OCI-M2 (cell line): ENCODE data around the gene AASDHPPT.

ENCODE experiments used
- DNase-seq: peaks from one replicate; lab custom pipeline; 2025; ENCODE audit not compliant: unreplicated experiment; lab: John Stamatoyannopoulos, UW

AASDHPPT gene

GRCh38 chr11:106082096-106082495 is 4.6 kb downstream of the AASDHPPT start:
- no peak for DNase-seq

GRCh38 chr11:106086135-106086534 is 8.7 kb downstream of the AASDHPPT start:
- DNase-seq = no peak

GRCh38 chr11:106086850-106087249 is 9.4 kb downstream of the AASDHPPT start:
- DNase-seq = no peak

DNA sequence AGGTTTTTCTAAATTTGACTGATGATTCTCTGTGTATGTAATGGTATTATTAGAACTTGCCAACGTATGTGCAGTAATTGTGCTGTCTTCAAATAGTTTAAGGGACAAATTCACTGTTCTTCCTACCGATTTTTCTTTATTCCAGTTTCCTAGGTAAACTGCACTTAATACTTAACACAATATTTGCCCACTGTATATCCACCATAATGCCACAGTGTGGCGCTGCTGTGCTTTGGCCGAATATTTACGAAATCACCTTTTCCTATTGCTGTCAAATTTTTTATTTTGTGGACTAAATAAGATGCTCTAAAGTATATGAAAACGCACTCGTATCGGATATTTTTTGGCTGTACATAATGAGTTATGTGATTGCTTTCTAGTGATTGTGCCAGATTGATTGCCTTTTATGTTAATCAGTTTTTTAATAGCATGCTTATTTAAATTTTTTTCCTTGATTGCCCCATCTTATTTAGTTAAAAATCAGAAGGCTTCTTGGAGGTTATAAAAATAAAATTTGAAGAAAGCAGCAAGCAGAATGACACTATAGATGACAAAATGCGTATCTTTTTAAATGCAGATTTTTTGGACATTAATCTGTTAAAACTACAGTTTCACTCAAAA is 10.5 kb downstream of the AASDHPPT start:
- DNase-seq = no peak

- DNase-seq = no peak
Observed at GRCh38 chr11:106088896-106089295, 11.4 kb downstream of the AASDHPPT start.

- no peak for DNase-seq
Observed at GRCh38 chr11:106091480-106092123, 14.1 kb downstream of the AASDHPPT start.

DNA sequence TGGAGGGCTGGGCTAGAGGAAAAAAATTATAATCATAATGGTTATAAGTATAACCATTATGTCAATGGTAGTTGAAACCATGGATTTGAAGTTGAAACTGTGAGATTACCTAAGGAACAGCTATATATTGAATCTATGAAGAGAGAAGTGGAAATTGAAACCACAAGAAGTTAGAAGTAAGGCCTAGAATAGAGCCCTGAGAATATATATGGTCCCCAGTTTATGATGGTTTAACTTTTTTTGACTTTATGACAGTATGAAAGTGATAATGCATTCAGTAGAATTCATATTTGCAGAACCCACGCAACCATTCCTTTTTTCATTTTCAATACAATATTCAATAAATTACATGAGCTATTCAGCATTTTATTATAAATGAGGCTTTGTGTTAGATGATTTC is 15.0 kb downstream of the AASDHPPT start:
- DNase-seq = no peak

GRCh38 chr11:106098893-106099553 is 21.6 kb downstream of the AASDHPPT start:
- no peak for DNase-seq

DNA sequence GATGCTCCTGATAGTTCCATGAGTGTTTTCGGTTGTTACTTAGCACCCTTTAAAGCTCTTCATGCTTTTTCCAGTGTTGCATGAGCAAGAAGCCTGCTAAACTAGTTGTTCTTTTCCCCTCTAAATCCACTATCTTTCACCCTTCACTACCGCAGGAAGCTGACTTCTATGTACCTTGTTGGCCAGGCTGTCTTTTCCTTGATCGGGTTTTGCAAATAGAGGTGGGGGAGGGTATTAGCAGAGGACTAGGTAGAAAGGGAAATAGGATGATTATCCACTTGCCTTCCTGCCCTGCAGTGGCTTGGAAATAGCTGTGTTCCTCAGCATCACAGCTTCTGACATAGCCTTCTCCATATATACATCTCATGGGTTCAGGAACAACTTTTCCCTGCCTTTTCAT is 23.9 kb downstream of the AASDHPPT start:
- DNase-seq = no peak

- no peak for DNase-seq
Observed at GRCh38 chr11:106101819-106102218, 24.4 kb downstream of the AASDHPPT start.

GRCh38 chr11:106105986-106106385 is 28.5 kb downstream of the AASDHPPT start:
- DNase-seq = no peak

- DNase-seq = no peak
Observed at GRCh38 chr11:106121570-106122320, 44.3 kb downstream of the AASDHPPT start.

DNA sequence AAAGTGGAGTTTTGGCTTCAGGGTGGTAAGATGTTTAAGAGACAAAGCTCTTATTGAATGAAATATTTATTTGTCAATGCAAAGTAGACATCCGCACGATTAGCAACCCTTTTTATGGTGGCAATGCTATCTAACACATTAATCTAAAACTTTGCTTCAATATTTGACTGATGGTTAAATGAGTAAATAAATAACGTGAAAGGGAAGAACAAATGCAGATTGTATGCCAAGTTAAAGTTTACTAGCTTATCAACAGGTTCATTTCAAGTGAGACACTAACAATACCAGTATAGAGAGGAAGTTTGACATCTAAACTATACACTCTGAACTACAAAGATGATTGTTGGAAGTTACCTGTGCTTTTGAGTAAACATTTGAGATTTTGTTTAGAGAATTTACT is 50.1 kb downstream of the AASDHPPT start:
- DNase-seq = no peak

DNA sequence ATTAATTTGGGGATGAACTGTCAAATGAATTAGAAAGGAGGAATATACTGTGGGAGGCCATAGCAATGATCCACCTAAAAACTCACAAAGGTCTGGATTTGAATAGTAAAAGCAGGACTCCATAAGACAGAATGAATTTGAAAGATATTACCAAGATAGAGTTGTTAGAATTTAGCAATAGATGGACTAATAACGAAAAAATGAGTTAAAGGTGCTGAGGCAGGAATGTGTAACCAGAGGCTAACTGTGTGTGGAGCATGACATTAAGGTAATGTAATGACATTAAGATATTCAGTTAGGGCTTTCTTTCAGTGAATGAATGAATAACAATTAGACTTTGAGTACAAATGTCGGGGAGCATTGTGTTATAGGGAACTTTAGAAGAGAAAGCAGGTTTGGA is 51.3 kb downstream of the AASDHPPT start:
- DNase-seq = no peak

DNA sequence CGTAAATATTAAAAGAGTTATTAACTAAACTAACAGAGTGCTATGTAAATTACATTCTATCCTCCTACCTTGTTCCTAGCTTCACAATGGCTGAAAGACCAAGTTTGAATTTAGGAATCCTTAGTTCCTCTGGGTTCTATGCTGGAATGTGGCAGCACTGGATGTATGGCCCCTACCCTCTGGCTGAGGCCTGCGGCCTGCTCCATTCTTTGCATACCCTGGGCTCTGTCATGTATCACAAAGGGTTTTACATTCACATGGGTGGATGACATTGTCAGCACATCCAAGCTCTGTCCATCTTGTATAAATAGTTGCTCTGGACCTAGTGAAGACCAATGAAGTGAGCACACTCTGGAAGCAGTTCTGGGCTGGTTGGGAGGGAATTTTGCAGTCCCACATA is 54.5 kb downstream of the AASDHPPT start:
- DNase-seq = no peak

- DNase-seq = no peak
Observed at GRCh38 chr11:106132582-106133354, 55.3 kb downstream of the AASDHPPT start.

DNA sequence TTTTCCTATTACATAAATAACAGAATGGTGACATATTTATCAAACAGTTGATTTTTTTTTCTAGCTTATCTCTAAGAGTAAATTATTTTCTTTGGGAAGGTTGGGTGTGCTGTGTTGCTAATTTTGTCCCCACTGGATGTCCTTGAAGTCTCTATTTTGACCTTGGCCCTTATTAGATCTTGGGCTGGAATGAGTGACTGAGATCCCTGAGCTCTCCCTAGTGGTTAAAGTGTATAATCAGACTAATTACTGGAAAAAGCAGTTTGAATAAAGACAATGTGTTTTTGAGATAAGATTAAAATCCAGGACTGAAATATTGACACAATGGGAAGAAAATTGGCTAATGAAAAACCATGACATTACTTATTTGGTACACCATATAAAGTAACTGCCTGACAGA is 56.1 kb downstream of the AASDHPPT start:
- no peak for DNase-seq

GRCh38 chr11:106137061-106137460 is 59.6 kb downstream of the AASDHPPT start:
- no peak for DNase-seq

GRCh38 chr11:106137758-106138157 is 60.3 kb downstream of the AASDHPPT start:
- no peak for DNase-seq
